H1 (cell line): ENCODE measurements around the gene BTBD18. TPM values are rescaled to one million over a fixed set of nuclear protein-coding genes. Genes with fewer than 3 reads are reported as not detected.

Experiments used
- CTCF ChIA-PET: fragments of 300-600 bp; sonication (Branson Sonifier 250); formaldehyde crosslinking; loops from one replicate; lab custom pipeline; 2021; ENCODE audit not compliant: partially characterized antibody; lab: Charles Lee
- POLR2A ChIA-PET: fragments of 300-600 bp; sonication (Branson Sonifier 250); formaldehyde crosslinking; loops from one replicate; lab custom pipeline; 2021; ENCODE audit warnings: inconsistent platforms; ENCODE audit not compliant: partially characterized antibody; lab: Charles Lee
- DNase-seq, 2 experiments: peaks; one replicate each; pipeline versions ENCODE4 v3.0.0 to v3.0.0-alpha.2; 2010 to 2022; ENCODE audit warnings: low spot score in 2 of 2, low read depth in 1 of 2, mixed read lengths in 1 of 2
- FAIRE-seq: peaks from 2 replicates; lab custom pipeline; 2011; peaks lifted over from hg19 to GRCh38; lab: Jason Lieb, UNC
- H2AFZ ChIP-seq: 2 replicates; pipeline ENCODE4 v1.8.1; 2012; ENCODE audit warnings: low read length, inconsistent platforms
- H2AK5ac ChIP-seq: 2 replicates; pipeline ENCODE4 v1.6.1; 2013; ENCODE audit warnings: low read depth, low read length
- H2BK120ac ChIP-seq: replicated peaks from 2 replicates; pipeline ENCODE3; 2013; ENCODE audit warnings: low read depth, low read length, inconsistent platforms
- H2BK12ac ChIP-seq: 2 replicates; pipeline ENCODE4 v1.6.1; 2013; ENCODE audit warnings: low read depth, low read length
- H2BK15ac ChIP-seq: 2 replicates; pipeline ENCODE4 v1.6.1; 2013; ENCODE audit warnings: low read length
- H2BK20ac ChIP-seq: 2 replicates; pipeline ENCODE4 v1.6.1; 2013; ENCODE audit warnings: low read length
- H2BK5ac ChIP-seq: 2 replicates; pipeline ENCODE4 v1.6.1; 2013; ENCODE audit warnings: low read depth, low read length
- H3K14ac ChIP-seq: 2 replicates; pipeline ENCODE4 v1.6.1; 2013; ENCODE audit warnings: inconsistent platforms; ENCODE audit not compliant: insufficient read length
- H3K18ac ChIP-seq: 2 replicates; pipeline ENCODE4 v1.6.1; 2013; ENCODE audit warnings: low read length; ENCODE audit errors: extremely low read depth
- H3K23ac ChIP-seq: 2 replicates; pipeline ENCODE4 v1.6.1; 2013; ENCODE audit warnings: inconsistent platforms; ENCODE audit not compliant: insufficient read length
- H3K23me2 ChIP-seq: 2 replicates; pipeline ENCODE4 v1.6.1; 2013; ENCODE audit warnings: low read depth, low read length
- H3K27ac ChIP-seq: 2 replicates; pipeline ENCODE4 v1.6.1; 2011; ENCODE audit warnings: low read depth, low read length, inconsistent platforms
- H3K27me3 ChIP-seq, 4 experiments: replicated peaks in 1 of 4; 1 replicate in 1 of 4; 2 replicates in 3 of 4; pipeline versions ENCODE4 v1.6.1 to v1.8.1; 2011 to 2013; ENCODE audit warnings: low read length in 3 of 4, mild to moderate bottlenecking in 3 of 4, inconsistent platforms in 2 of 4, mixed read lengths in 2 of 4, moderate library complexity in 1 of 4; ENCODE audit not compliant: control insufficient read depth in 3 of 4, insufficient read depth in 3 of 4; ENCODE audit errors: extremely low read depth in 1 of 4
- H3K36me3 ChIP-seq, 4 experiments: 2 replicates each; pipeline versions ENCODE4 v1.6.1 to v1.8.1; 2011 to 2013; ENCODE audit warnings: mild to moderate bottlenecking in 4 of 4, low read length in 3 of 4, moderate library complexity in 2 of 4, control low read depth in 1 of 4, inconsistent platforms in 1 of 4; ENCODE audit not compliant: insufficient read depth in 4 of 4, control insufficient read depth in 2 of 4
- H3K4ac ChIP-seq: replicated peaks from 2 replicates; pipeline ENCODE3; 2013; ENCODE audit warnings: low read length, low read depth, mixed read lengths, inconsistent platforms; ENCODE audit not compliant: insufficient read length
- H3K4me1 ChIP-seq, 4 experiments: replicated peaks in 1 of 4; 1 replicate in 1 of 4; 2 replicates in 3 of 4; pipeline versions ENCODE4 v1.6.1 to v1.8.1; 2011 to 2013; ENCODE audit warnings: low read length in 3 of 4, inconsistent platforms in 2 of 4, mixed read lengths in 1 of 4; ENCODE audit not compliant: insufficient read depth in 4 of 4, control insufficient read depth in 3 of 4
- H3K4me2 ChIP-seq, 2 experiments: 2 replicates each; pipeline versions ENCODE4 v1.6.1 to v1.8.1; 2011 to 2013; ENCODE audit warnings: low read depth in 2 of 2, low read length in 2 of 2, control low read depth in 1 of 2, inconsistent platforms in 1 of 2, mild to moderate bottlenecking in 1 of 2; ENCODE audit not compliant: insufficient read depth in 1 of 2
- H3K4me3 ChIP-seq, 4 experiments: fragments of 200-600, 300-600 bp in 1 of 4; sonication (generic), shearing (Covaris generic), sonication (Bioruptor Twin) in 1 of 4; 2 replicates each; pipeline versions ENCODE4 v1.5.1 to v1.8.1; 2011 to 2016; ENCODE audit warnings: low read length in 4 of 4, low read depth in 3 of 4, control low read depth in 2 of 4, inconsistent platforms in 2 of 4, mild to moderate bottlenecking in 2 of 4, mixed read lengths in 1 of 4, moderate library complexity in 1 of 4; ENCODE audit not compliant: insufficient read depth in 2 of 4; ENCODE audit errors: extremely low read depth in 1 of 4
- H3K56ac ChIP-seq: replicated peaks from 2 replicates; pipeline ENCODE3; 2013; ENCODE audit warnings: low read depth, mild to moderate bottlenecking, mixed read lengths, low read length, inconsistent platforms; ENCODE audit not compliant: insufficient read length
- H3K79me1 ChIP-seq: 2 replicates; pipeline ENCODE4 v1.6.1; 2013; ENCODE audit warnings: low read depth, low read length, control low read depth
- H3K79me2 ChIP-seq, 2 experiments: 2 replicates each; pipeline versions ENCODE4 v1.6.1 to v1.8.1; 2012 to 2013; ENCODE audit warnings: low read length in 2 of 2, mild to moderate bottlenecking in 2 of 2, inconsistent platforms in 1 of 2; ENCODE audit not compliant: insufficient read depth in 2 of 2, control insufficient read depth in 1 of 2
- H3K9ac ChIP-seq, 4 experiments: replicated peaks in 1 of 4; 1 replicate in 1 of 4; 2 replicates in 3 of 4; pipeline versions ENCODE4 v1.6.1 to v1.8.1; 2011 to 2013; ENCODE audit warnings: low read depth in 3 of 4, low read length in 3 of 4, control low read depth in 2 of 4, mild to moderate bottlenecking in 2 of 4, moderate library complexity in 2 of 4, inconsistent platforms in 1 of 4; ENCODE audit errors: extremely low read depth in 1 of 4
- H3K9me3 ChIP-seq, 2 experiments: 2 replicates each; pipeline versions ENCODE4 v1.6.1 to v1.8.1; 2012 to 2013; ENCODE audit warnings: mild to moderate bottlenecking in 2 of 2, moderate library complexity in 2 of 2, control low read depth in 1 of 2, inconsistent platforms in 1 of 2, low read depth in 1 of 2, low read length in 1 of 2, mixed read lengths in 1 of 2; ENCODE audit not compliant: insufficient read depth in 2 of 2
- H4K20me1 ChIP-seq, 2 experiments: replicated peaks in 1 of 2; 2 replicates each; pipeline versions ENCODE3 to v1.8.1; 2011 to 2013; ENCODE audit warnings: inconsistent platforms in 2 of 2, low read length in 2 of 2, mild to moderate bottlenecking in 1 of 2; ENCODE audit not compliant: insufficient read depth in 2 of 2, control insufficient read depth in 1 of 2
- H4K5ac ChIP-seq: 2 replicates; pipeline ENCODE4 v1.6.1; 2013; ENCODE audit warnings: low read length, low read depth, mixed read lengths, inconsistent platforms; ENCODE audit not compliant: insufficient read length
- H4K8ac ChIP-seq: 2 replicates; pipeline ENCODE4 v1.8.0; 2013; ENCODE audit warnings: mild to moderate bottlenecking, moderate library complexity, low read length, inconsistent platforms; ENCODE audit not compliant: insufficient read depth; ENCODE audit errors: extremely low read depth
- H4K91ac ChIP-seq: replicated peaks from 2 replicates; pipeline ENCODE3; 2013; ENCODE audit warnings: low read length, mixed read lengths, inconsistent platforms; ENCODE audit not compliant: insufficient read length
- POU5F1 ChIP-seq: IDR thresholded peaks from 2 replicates; pipeline ENCODE4 v1.6.1; 2011; ENCODE audit warnings: low read depth, mild to moderate bottlenecking, low read length, moderate library complexity
- TAF1 ChIP-seq: IDR thresholded peaks from 2 replicates; pipeline ENCODE4 v1.6.1; 2011; ENCODE audit warnings: mild to moderate bottlenecking, low read depth, low read length
- polyA plus RNA-seq, 7 experiments: library from polyadenylated mRNA; depleted of rRNA in 3 of 7; stranded (reverse) in 5 of 7; unstranded in 2 of 7; fragments of >200 nt in 5 of 7; fragments of 200-250 nt in 2 of 7; gene quantifications; 1 replicate in 5 of 7; 2 replicates in 1 of 7; 4 replicates in 1 of 7; pipeline versions ENCODE4 v1.2.1 to v1.2.3, GENCODE V29; 2011 to 2013; ENCODE audit warnings: missing spikeins in 2 of 7, mixed read lengths in 2 of 7
- total RNA-seq: library from RNA; stranded (reverse); fragmentation: NEBNext Ultra II Directional; extraction: Animal tissue kit (Norgen Biotek cat#: 25700); gene quantifications from 2 replicates; pipeline ENCODE4 v1.2.1, GENCODE V29; 2021

The BTBD18 gene
- total and polyA plus RNA-seq, 2 of the 8 experiments (the other 6 are each of a cell fraction or from before 2014, with no cell fraction given) = 0.03 TPM; not detected in 1

DNA sequence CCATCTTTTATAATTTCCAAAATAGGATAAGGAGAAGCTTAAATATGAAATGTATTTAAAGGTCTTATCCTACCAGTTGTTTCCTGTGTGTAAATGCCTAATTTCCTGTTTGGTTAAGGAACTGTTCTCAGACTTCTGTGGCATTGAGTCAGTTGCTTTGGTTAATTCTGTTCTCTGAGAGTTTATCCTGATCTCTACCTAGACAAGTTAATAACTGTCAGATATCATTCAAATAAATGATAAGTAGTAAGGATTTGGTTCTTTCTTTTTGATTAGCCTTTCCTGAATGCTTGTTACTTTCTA is 49.5 kb upstream of the BTBD18 start:
- no peak overlapping the region for H2BK20ac ChIP-seq
- no peak overlapping the region for H3K4me2 ChIP-seq
- H3K56ac ChIP-seq = no peak overlapping the region
- H3K27ac ChIP-seq = no peak overlapping the region
- peaks cover 4% of the 10 kb centered on the region; the same call in 1 of the 2 replicates for H3K79me1 ChIP-seq
- no peak overlapping the region for H2BK12ac ChIP-seq
- H3K4me3 ChIP-seq = no peak overlapping the region
- ChIA-PET POLR2A (interaction anchor here (0.7 to 6.5 kb wide), 11 partner anchors 10 to 161 kb away, joined by 3 to 48 read pairs (median 6); partner anchors contain the start of genes BTBD18, CTNND1 and SELENOH), CTCF (interaction anchor here (0.7 to 7.0 kb wide), 33 partner anchors 9 to 711 kb away, joined by 3 to 182 read pairs (median 6); partner anchors contain the start of genes BTBD18, CTNND1 and SELENOH)
- no peak overlapping the region for H3K9ac ChIP-seq
- no peak overlapping the region for H4K8ac ChIP-seq
- H2AK5ac ChIP-seq = no peak overlapping the region
- H3K36me3 ChIP-seq = peaks cover 34 to 59% (median 54%) of the 10 kb centered on the region in 4 experiments
- peaks cover 0 to 39% of the 10 kb centered on the region in 2 experiments; a peak in 3 of 4 replicates for H3K79me2 ChIP-seq
- no peak overlapping the region for H2BK5ac ChIP-seq
- no peak overlapping the region for H4K5ac ChIP-seq
- no peak for FAIRE-seq
- no peak overlapping the region for H2AFZ ChIP-seq
- no peak for DNase-seq
- H2BK15ac ChIP-seq = no peak overlapping the region
- H3K9me3 ChIP-seq = no peaks in the 10 kb centered on the region
- H3K4me1 ChIP-seq = peaks cover 0 to 2% (median 0%) of the 10 kb centered on the region in 4 experiments; a peak in 2 of 7 replicates
- H3K18ac ChIP-seq = no peak overlapping the region
- H3K14ac ChIP-seq = no peak overlapping the region
- no peak overlapping the region for H3K4ac ChIP-seq
- H3K23me2 ChIP-seq = no peaks in the 10 kb centered on the region; the same call in 1 of the 2 replicates
- H3K27me3 ChIP-seq = no peaks in the 10 kb centered on the region
- H4K91ac ChIP-seq = no peak overlapping the region
- no peak overlapping the region for H2BK120ac ChIP-seq
- H4K20me1 ChIP-seq = peaks cover 2 to 7% of the 10 kb centered on the region in 2 experiments
- H3K23ac ChIP-seq = no peak overlapping the region
- TF ChIP-seq TAF1 = no peak
- no peak for TF ChIP-seq POU5F1
